A204.1 (cell line): ENCODE measurements around the gene RBM26.
A peak's percentile ranks its signal among the peaks of the same experiment; 100 is the strongest.
"Not testable (repeated sequence)": the region's sequence is repeated elsewhere in the genome, so short reads cannot be mapped to it uniquely, and the experiment has no call there.

ENCODE experiments used
- FAIRE-seq: peaks from 2 replicates; lab custom pipeline; 2012; peaks lifted over from hg19 to GRCh38; lab: Jason Lieb, UNC

RBM26 gene

GRCh38 chr13:79386125-79386826 is 19.8 kb downstream of the RBM26 start:
- FAIRE-seq = no peak

GRCh38 chr13:79385694-79386093 is 20.4 kb downstream of the RBM26 start:
- FAIRE-seq = no peak

- no peak for FAIRE-seq
Measured at GRCh38 chr13:79384022-79384610, 21.9 kb downstream of the RBM26 start.

GRCh38 chr13:79382545-79383275 is 23.3 kb downstream of the RBM26 start:
- no peak for FAIRE-seq

GRCh38 chr13:79380997-79381396 is 25.1 kb downstream of the RBM26 start:
- no peak for FAIRE-seq

- no peak for FAIRE-seq
Measured at GRCh38 chr13:79379274-79379673, 26.8 kb downstream of the RBM26 start.

GRCh38 chr13:79376843-79377242 is 29.2 kb downstream of the RBM26 start:
- no peak for FAIRE-seq

GRCh38 chr13:79374578-79374977 is 31.5 kb downstream of the RBM26 start:
- FAIRE-seq = no peak

GRCh38 chr13:79373916-79374315 is 32.1 kb downstream of the RBM26 start:
- FAIRE-seq = no peak

- FAIRE-seq = no peak
Measured at GRCh38 chr13:79369226-79369625, 36.8 kb downstream of the RBM26 start.

- FAIRE-seq = no peak
Measured at GRCh38 chr13:79365981-79366380, 40.1 kb downstream of the RBM26 start.

GRCh38 chr13:79361299-79361698 is 44.8 kb downstream of the RBM26 start:
- no peak for FAIRE-seq

- FAIRE-seq = no peak
Measured at GRCh38 chr13:79360095-79360494, 46.0 kb downstream of the RBM26 start.

GRCh38 chr13:79359064-79359463 is 47.0 kb downstream of the RBM26 start:
- no peak for FAIRE-seq

- no peak for FAIRE-seq
Measured at GRCh38 chr13:79354285-79354684, 51.8 kb downstream of the RBM26 start.

- no peak for FAIRE-seq
Measured at GRCh38 chr13:79353693-79354092, 52.4 kb downstream of the RBM26 start.

- no peak for FAIRE-seq
Measured at GRCh38 chr13:79352107-79352506, 53.9 kb downstream of the RBM26 start.

GRCh38 chr13:79349608-79350007 is 56.4 kb downstream of the RBM26 start:
- FAIRE-seq = not testable (repeated sequence)

- FAIRE-seq = no peak
Measured at GRCh38 chr13:79349011-79349410, 57.0 kb downstream of the RBM26 start.

GRCh38 chr13:79346300-79346914 is 59.6 kb downstream of the RBM26 start:
- FAIRE-seq = no peak

GRCh38 chr13:79341202-79341601 is 64.9 kb downstream of the RBM26 start:
- no peak for FAIRE-seq

- FAIRE-seq = peak; percentile 90
Measured at GRCh38 chr13:79340490-79340889, 65.6 kb downstream of the RBM26 start.

GRCh38 chr13:79338343-79338742 is 67.7 kb downstream of the RBM26 start:
- no peak for FAIRE-seq
